ENCODE measurements around the gene AMOTL2.

GRCh38 chr3:134409041-134409440 is 34.8 kb upstream of the AMOTL2 start:
- no peak for TF ChIP-seq EZH2 (IDR thresholded peaks at IDR 0.05; ENCODE audit: low read length, unreplicated experiment)
- no peak for TF ChIP-seq CTCF (conservative IDR thresholded peaks at IDR 0.05; ENCODE audit: low read depth, low read length)

Data from PC-3 (cell line).